ENCODE data around the gene FAM53B. TPM values are rescaled to one million over a fixed set of nuclear protein-coding genes. Genes with fewer than 3 reads are reported as not detected.

FAM53B gene
- total RNA-seq, 4 donors from 2014 or later: 140 to 253 (median 192) TPM

GRCh38 chr10:124689911-124690498 is 54.2 kb downstream of the FAM53B start:
- TF ChIP-seq POLR2A (IDR thresholded peaks at IDR 0.05): no peak
- no peak for TF ChIP-seq CTCF (IDR thresholded peaks at IDR 0.05 in 4 of 5, conservative IDR thresholded peaks at IDR 0.05 in 1 of 5)
- no peak for ATAC-seq
- intact Hi-C loops (cut with DNase I; ENCODE audit: low total_unique reads): loop anchor here (5.0 kb wide), 4 partner anchors 52 to 273 kb away; partner anchors contain the start of genes FAM53B and OAT

GRCh38 chr10:124688889-124689670 is 55.1 kb downstream of the FAM53B start:
- in situ Hi-C loops (cut with MboI; ENCODE audit: low sequenced_read_pairs in 4 of 4) (loop anchor here in 1 of 4 donors (5.0 kb wide), 1 partner anchor 53 kb away; the partner anchor contains the start of gene FAM53B), intact Hi-C loops (cut with DNase I; ENCODE audit: low total_unique reads) (loop anchor here (5.0 kb wide), 3 partner anchors 53 to 272 kb away; partner anchors contain the start of genes FAM53B and OAT)
- peak in 1 of 2 donors; percentile 31 for TF ChIP-seq POLR2A (IDR thresholded peaks at IDR 0.05)
- no peak for TF ChIP-seq CTCF (IDR thresholded peaks at IDR 0.05 in 4 of 5, conservative IDR thresholded peaks at IDR 0.05 in 1 of 5)
- H3K36me3 ChIP-seq: no peaks in the 10 kb centered on the region
- no peak overlapping the region for H3K4me3 ChIP-seq
- peak overlapping the region; percentile 81 to 98 (median 95) for H3K27ac ChIP-seq
- ATAC-seq (peak; percentile 35 to 51), DNase-seq (peak; percentile 82 to 84)
- no peaks in the 10 kb centered on the region for H3K9me3 ChIP-seq
- peaks cover 80 to 95% of the 10 kb centered on the region in 2 donors for H3K4me1 ChIP-seq
- no peaks in the 10 kb centered on the region for H3K27me3 ChIP-seq

More at GRCh38 chr10:124689911-124690498, 54.2 kb downstream of the FAM53B start:
- Histone ChIP-seq H3K9me3 (no peaks in the 10 kb centered on the region), H3K27ac (peak overlapping the region; percentile 93 to 98 (median 96)), H3K27me3 (no peaks in the 10 kb centered on the region), H3K4me1 (peaks cover 80 to 95% of the 10 kb centered on the region in 2 donors), H3K4me3 (no peak overlapping the region), H3K36me3 (peaks cover 0 to 7% of the 10 kb centered on the region in 2 donors)
- in situ Hi-C loops (cut with MboI; ENCODE audit: low sequenced_read_pairs in 4 of 4): loop anchor here in 1 of 4 donors (5.0 kb wide), 1 partner anchor 52 kb away; the partner anchor contains the start of gene FAM53B
- peak in 1 of 2 donors; percentile 15 for DNase-seq

- no peaks in the 10 kb centered on the region for H3K36me3 ChIP-seq
- in situ Hi-C loops (cut with MboI; ENCODE audit: low sequenced_read_pairs in 4 of 4): loop anchor here in 1 of 4 donors (5.0 kb wide), 1 partner anchor 54 kb away; the partner anchor contains the start of gene FAM53B
- peaks cover 81 to 95% of the 10 kb centered on the region in 2 donors for H3K4me1 ChIP-seq
- H3K9me3 ChIP-seq: no peaks in the 10 kb centered on the region
- intact Hi-C loops (cut with DNase I; ENCODE audit: low total_unique reads): loop anchor here (5.0 kb wide), 3 partner anchors 54 to 271 kb away; partner anchors contain the start of genes FAM53B and OAT
- DNase-seq (no peak), ATAC-seq (no peak)
- no peak for TF ChIP-seq POLR2A (IDR thresholded peaks at IDR 0.05)
- no peak for TF ChIP-seq CTCF (IDR thresholded peaks at IDR 0.05 in 4 of 5, conservative IDR thresholded peaks at IDR 0.05 in 1 of 5)
- peak overlapping the region; percentile 81 to 98 (median 95) for H3K27ac ChIP-seq
- no peaks in the 10 kb centered on the region for H3K27me3 ChIP-seq
- H3K4me3 ChIP-seq: no peak overlapping the region
Measured at GRCh38 chr10:124688386-124688785, 55.8 kb downstream of the FAM53B start.

- no peak for DNase-seq
- H3K27ac ChIP-seq: peak overlapping the region; percentile 81 to 98 (median 95)
- in situ Hi-C loops (cut with MboI; ENCODE audit: low sequenced_read_pairs in 4 of 4): loop anchor here in 1 of 4 donors (5.0 kb wide), 1 partner anchor 55 kb away; the partner anchor contains the start of gene FAM53B
Measured at GRCh38 chr10:124686707-124687376, 57.3 kb downstream of the FAM53B start.

More at GRCh38 chr10:124686707-124687376, 57.3 kb downstream of the FAM53B start:
- Histone ChIP-seq H3K27me3 (no peaks in the 10 kb centered on the region), H3K9me3 (no peaks in the 10 kb centered on the region), H3K4me1 (peaks cover 76 to 99% of the 10 kb centered on the region in 2 donors), H3K36me3 (peaks cover 0 to 5% of the 10 kb centered on the region in 2 donors), H3K4me3 (no peak overlapping the region)
- TF ChIP-seq POLR2A (IDR thresholded peaks at IDR 0.05) (no peak), CTCF (IDR thresholded peaks at IDR 0.05 in 4 of 5, conservative IDR thresholded peaks at IDR 0.05 in 1 of 5) (no peak)
- intact Hi-C loops (cut with DNase I; ENCODE audit: low total_unique reads): loop anchor here (5.0 kb wide), 3 partner anchors 55 to 270 kb away; partner anchors contain the start of genes FAM53B and OAT
- ATAC-seq: peak; percentile 18 to 21

Data from gastrocnemius medialis (tissue), 4 donors.